Measurements from ENCODE around the gene RFX4. TPM values are rescaled to one million over a fixed set of nuclear protein-coding genes. Genes with fewer than 3 reads are reported as not detected.
"Not testable (repeated sequence)": the region's sequence is repeated elsewhere in the genome, so short reads cannot be mapped to it uniquely, and the experiment has no call there.

RFX4 gene
- polyA plus RNA-seq, 2 of the 4 experiments (the other 2 are of a cell fraction) = not detected

DNA sequence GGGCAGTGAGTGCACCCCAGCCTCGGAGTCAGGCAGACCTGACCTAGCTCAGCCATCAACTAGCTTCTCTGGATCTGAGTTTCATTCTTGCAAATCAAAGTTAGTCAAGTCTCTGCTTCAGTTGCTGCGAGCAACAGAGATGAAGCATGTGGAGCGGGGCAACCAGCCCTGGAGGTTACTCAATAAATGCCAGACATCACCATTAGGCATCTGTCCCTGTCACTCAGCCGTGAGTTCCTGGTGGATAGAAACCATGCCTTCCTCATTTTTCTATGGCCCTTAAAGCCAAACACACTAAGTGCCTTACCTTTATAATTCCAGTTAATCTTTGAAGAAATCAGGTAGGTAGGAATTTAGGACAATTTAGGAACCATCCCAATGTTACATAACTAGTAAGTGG is 19.3 kb downstream of the RFX4 start:
- CTCF ChIA-PET = no interaction called here
- ATAC-seq (no peak), DNase-seq (ENCODE audit: low read depth in 1 of 2, low spot score in 1 of 2) (no peak), FAIRE-seq (no peak)
- no peaks in the 10 kb centered on the region for H3K9me3 ChIP-seq
- no peak overlapping the region for H3K4me2 ChIP-seq
- H3K4me3 ChIP-seq = no peak overlapping the region
- WGBS (ENCODE audit: missing lambda C conversion rate) = 72% methylated on average over 4 of the region's 4 CpGs
- no peaks in the 10 kb centered on the region for H3K4me1 ChIP-seq
- H3K27ac ChIP-seq = no peak overlapping the region
- TF ChIP-seq, protein P1, sequence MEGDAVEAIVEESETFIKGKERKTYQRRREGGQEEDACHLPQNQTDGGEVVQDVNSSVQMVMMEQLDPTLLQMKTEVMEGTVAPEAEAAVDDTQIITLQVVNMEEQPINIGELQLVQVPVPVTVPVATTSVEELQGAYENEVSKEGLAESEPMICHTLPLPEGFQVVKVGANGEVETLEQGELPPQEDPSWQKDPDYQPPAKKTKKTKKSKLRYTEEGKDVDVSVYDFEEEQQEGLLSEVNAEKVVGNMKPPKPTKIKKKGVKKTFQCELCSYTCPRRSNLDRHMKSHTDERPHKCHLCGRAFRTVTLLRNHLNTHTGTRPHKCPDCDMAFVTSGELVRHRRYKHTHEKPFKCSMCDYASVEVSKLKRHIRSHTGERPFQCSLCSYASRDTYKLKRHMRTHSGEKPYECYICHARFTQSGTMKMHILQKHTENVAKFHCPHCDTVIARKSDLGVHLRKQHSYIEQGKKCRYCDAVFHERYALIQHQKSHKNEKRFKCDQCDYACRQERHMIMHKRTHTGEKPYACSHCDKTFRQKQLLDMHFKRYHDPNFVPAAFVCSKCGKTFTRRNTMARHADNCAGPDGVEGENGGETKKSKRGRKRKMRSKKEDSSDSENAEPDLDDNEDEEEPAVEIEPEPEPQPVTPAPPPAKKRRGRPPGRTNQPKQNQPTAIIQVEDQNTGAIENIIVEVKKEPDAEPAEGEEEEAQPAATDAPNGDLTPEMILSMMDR (IDR thresholded peaks at IDR 0.05) = no peak
- TF ChIP-seq, protein P2, sequence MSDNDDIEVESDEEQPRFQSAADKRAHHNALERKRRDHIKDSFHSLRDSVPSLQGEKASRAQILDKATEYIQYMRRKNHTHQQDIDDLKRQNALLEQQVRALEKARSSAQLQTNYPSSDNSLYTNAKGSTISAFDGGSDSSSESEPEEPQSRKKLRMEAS (IDR thresholded peaks at IDR 0.05) = no peak
- TF ChIP-seq FOSB (CRISPR knock-in tag; IDR thresholded peaks at IDR 0.05) = no peak
- TF ChIP-seq FOXS1 (CRISPR knock-in tag; IDR thresholded peaks at IDR 0.05) = no peak
- TF ChIP-seq GATA3 (IDR thresholded peaks at IDR 0.05; ENCODE audit: borderline replicate concordance) = no peak
- no peak for TF ChIP-seq KDM5A (IDR thresholded peaks at IDR 0.05)
- no peak for TF ChIP-seq ESRRA (IDR thresholded peaks at IDR 0.05; ENCODE audit: borderline replicate concordance, low read length)
- TF ChIP-seq, protein P3, sequence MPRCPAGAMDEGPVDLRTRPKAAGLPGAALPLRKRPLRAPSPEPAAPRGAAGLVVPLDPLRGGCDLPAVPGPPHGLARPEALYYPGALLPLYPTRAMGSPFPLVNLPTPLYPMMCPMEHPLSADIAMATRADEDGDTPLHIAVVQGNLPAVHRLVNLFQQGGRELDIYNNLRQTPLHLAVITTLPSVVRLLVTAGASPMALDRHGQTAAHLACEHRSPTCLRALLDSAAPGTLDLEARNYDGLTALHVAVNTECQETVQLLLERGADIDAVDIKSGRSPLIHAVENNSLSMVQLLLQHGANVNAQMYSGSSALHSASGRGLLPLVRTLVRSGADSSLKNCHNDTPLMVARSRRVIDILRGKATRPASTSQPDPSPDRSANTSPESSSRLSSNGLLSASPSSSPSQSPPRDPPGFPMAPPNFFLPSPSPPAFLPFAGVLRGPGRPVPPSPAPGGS (IDR thresholded peaks at IDR 0.05) = no peak
- POLR2A ChIA-PET = no interaction called here

DNA sequence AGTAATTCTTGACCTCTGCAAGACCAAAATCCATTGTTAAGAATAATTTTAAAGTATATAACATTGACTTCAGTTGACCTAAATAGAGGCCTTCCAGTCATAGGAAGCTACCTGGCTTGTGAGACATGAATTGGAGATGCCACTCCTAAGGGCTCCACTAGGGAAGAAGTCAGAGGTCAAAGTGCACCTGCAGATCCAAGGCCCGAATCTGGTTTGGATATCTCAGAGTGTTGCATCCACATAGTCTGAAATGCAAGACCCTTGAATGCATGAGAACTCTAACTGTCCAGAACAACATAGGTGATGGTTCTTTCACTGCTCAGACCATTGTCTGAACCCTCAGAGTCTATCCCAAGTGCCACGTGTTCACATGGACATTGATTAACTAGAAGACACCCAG is 22.4 kb downstream of the RFX4 start:
- POLR2A ChIA-PET = no interaction called here
- TF ChIP-seq BHLHE40 (IDR thresholded peaks at IDR 0.05; ENCODE audit: low read depth, low read length) (no peak), MYC (IDR thresholded peaks at IDR 0.05; ENCODE audit: borderline replicate concordance, low read length) (no peak), SREBF2 (IDR thresholded peaks at IDR 0.05) (no peak), NPAS2 (CRISPR knock-in tag; IDR thresholded peaks at IDR 0.05; ENCODE audit: borderline replicate concordance) (no peak), JUNB (IDR thresholded peaks at IDR 0.05) (no peak), FOSB (CRISPR knock-in tag; IDR thresholded peaks at IDR 0.05) (no peak), ZNF302 (CRISPR knock-in tag; IDR thresholded peaks at IDR 0.05) (no peak), EP300 (IDR thresholded peaks at IDR 0.05) (no peak), RAD21 (conservative IDR thresholded peaks at IDR 0.05 in 1 of 2, IDR thresholded peaks at IDR 0.05 in 1 of 2) (no peak), JUN (IDR thresholded peaks at IDR 0.05) (no peak), RARB (CRISPR knock-in tag; IDR thresholded peaks at IDR 0.05) (no peak), SMC3 (IDR thresholded peaks at IDR 0.05) (no peak), ZC3H11A (IDR thresholded peaks at IDR 0.05) (no peak), FOSL2 (IDR thresholded peaks at IDR 0.05) (no peak), FOSL2 (CRISPR knock-in tag; IDR thresholded peaks at IDR 0.05) (no peak), RCOR1 (IDR thresholded peaks at IDR 0.05; ENCODE audit: low read depth, low read length) (no peak), NFE2L2 (conservative IDR thresholded peaks at IDR 0.05; ENCODE audit: low read length) (no peak), ESRRA (IDR thresholded peaks at IDR 0.05; ENCODE audit: borderline replicate concordance, low read length) (no peak)
- TF ChIP-seq, protein P4, sequence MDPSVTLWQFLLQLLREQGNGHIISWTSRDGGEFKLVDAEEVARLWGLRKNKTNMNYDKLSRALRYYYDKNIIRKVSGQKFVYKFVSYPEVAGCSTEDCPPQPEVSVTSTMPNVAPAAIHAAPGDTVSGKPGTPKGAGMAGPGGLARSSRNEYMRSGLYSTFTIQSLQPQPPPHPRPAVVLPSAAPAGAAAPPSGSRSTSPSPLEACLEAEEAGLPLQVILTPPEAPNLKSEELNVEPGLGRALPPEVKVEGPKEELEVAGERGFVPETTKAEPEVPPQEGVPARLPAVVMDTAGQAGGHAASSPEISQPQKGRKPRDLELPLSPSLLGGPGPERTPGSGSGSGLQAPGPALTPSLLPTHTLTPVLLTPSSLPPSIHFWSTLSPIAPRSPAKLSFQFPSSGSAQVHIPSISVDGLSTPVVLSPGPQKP (IDR thresholded peaks at IDR 0.05; ENCODE audit: low read depth, low read length) = no peak
- TF ChIP-seq, protein P1 (IDR thresholded peaks at IDR 0.05) = no peak
- TF ChIP-seq, protein P5, sequence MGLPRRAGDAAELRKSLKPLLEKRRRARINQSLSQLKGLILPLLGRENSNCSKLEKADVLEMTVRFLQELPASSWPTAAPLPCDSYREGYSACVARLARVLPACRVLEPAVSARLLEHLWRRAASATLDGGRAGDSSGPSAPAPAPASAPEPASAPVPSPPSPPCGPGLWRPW (IDR thresholded peaks at IDR 0.05) = no peak

DNA sequence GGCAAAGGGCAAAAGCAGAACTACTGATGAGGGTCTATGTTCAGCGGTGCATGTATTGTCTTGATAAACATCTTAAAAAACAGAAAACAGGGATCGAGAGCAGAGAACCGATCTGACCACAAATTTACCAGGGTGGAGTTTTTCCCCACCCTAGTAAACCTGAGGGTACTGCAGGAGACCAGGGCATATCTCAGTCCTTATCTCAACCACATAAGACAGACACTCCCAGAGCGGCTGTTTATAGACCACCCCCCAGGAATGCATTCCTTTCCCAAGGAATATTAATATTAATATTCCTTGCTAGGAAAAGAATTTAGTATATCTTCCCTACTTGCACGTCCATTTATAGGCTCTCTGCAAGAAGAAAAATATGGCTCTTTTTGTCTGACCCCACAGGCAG is 37.8 kb downstream of the RFX4 start:
- ATAC-seq; CTCF ChIA-PET; H3K4me2 ChIP-seq; H3K4me3 ChIP-seq; H3K4me1 ChIP-seq; DNase-seq (ENCODE audit: low read depth in 1 of 2, low spot score in 1 of 2); H3K9me3 ChIP-seq; FAIRE-seq; H3K27ac ChIP-seq; POLR2A ChIA-PET: not testable (repeated sequence)
- WGBS (ENCODE audit: missing lambda C conversion rate) = 44% methylated on average over 5 of the region's 5 CpGs

More for the DNA sequence above, 22.4 kb downstream of the RFX4 start:
- no peaks in the 10 kb centered on the region for H3K9me3 ChIP-seq
- ATAC-seq (no peak), DNase-seq (ENCODE audit: low read depth in 1 of 2, low spot score in 1 of 2) (no peak), FAIRE-seq (no peak)
- H3K27ac ChIP-seq = no peak overlapping the region
- H3K4me3 ChIP-seq = no peak overlapping the region
- H3K4me1 ChIP-seq = no peaks in the 10 kb centered on the region
- CTCF ChIA-PET = interaction anchor here (1.4 kb wide), 1 partner anchor 16 kb away, joined by 3 read pairs; no protein-coding TSS in a partner anchor
- H3K4me2 ChIP-seq = no peak overlapping the region
- WGBS (ENCODE audit: missing lambda C conversion rate) = 36% methylated on average over 2 of the region's 2 CpGs

Data from A549 (cell line).